Stimulated activated CD8-positive, alpha-beta memory T cell treated with anti-CD3 and anti-CD28 coated beads, Interleukin-12 subunit alpha, Interleukin-12 subunit beta, amount 100 ng/mL, for 4 hours (primary cell): Measurements from ENCODE around the gene CHCHD10.
"Not testable (repeated sequence)": the region's sequence is repeated elsewhere in the genome, so short reads cannot be mapped to it uniquely, and the experiment has no call there.

Source experiments
- DNase-seq: peaks from one replicate; pipeline ENCODE4 v3.0.0-alpha.2; 2020; ENCODE audit warnings: low read depth

The CHCHD10 gene

DNA sequence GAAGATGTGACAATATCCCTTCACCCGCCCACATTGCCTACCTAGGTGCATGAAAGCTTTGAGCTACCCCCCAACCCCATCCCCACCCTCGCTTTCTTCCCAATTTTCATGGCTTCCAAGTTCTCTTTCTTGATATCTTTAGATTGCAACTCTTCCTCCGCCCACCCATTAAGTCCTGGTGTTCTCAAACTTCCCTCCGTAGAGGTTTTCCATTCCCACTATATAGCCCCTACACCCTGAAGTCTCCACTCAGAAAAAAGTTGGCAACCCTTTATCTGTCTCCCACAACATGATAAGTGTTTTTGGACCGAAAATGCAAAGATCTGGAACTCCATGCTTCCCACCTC, 17.4 kb downstream of the CHCHD10 start:
- no peak for DNase-seq

DNA sequence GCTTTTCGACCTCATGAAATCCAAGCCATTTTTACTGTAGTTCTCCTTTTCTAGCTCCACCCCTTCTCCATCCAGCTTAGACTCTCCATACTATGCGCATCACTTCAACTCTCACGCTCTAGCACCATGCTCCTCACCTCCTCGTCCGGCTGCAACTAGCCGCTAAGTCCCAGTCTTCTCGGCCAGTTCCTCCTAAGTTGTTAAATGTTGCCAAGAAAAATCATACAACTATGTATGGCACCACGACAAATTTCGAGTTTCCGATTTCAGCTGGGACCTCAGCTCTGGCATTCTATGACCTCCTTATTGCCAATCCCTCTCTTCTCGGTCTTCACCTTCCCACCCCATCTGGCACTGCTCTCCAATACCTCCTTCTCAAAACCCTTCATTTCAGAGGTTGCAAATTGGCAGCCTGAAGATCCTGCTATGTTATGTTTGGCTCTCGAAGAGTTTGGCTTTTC, 17.9 kb downstream of the CHCHD10 start:
- no peak for DNase-seq

DNA sequence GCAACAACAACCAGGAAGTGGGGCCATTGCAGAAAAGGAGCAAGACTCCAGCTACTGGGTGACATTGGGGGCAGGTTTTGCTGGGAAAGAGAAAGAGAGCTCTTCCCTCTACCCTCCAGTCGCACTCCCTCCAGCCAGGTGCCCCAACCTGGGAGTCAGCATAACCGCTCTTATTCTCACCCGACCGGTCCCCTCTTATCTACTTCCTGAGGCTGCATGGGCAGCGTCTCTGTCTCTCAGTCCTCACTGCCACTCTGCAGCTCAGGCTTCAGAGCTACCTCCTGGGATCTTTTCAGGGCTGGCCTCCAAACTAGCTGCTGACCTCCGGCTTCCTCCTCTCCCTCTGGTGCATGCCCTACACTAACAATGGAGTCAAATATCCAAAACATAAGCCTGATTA, 22.0 kb downstream of the CHCHD10 start:
- no peak for DNase-seq

DNA sequence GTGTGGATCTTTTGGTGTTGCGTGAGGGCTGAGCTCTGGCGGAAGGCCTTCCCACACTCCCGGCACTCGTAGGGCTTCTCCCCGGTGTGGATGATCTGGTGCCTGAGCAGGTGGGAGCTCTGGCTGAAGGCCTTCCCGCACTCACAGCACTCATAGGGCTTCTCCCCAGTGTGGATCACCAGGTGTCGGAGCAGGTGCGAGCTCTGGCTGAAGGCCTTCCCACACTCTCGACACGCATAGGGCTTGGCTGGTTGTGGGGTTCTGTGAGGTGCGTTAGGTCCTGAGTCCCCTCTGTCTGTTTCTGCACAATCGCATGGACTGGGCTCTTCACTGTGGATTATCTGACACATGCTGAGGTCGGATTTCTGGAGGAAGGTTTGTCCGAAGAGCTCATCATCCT, 23.3 kb downstream of the CHCHD10 start:
- no peak for DNase-seq

DNA sequence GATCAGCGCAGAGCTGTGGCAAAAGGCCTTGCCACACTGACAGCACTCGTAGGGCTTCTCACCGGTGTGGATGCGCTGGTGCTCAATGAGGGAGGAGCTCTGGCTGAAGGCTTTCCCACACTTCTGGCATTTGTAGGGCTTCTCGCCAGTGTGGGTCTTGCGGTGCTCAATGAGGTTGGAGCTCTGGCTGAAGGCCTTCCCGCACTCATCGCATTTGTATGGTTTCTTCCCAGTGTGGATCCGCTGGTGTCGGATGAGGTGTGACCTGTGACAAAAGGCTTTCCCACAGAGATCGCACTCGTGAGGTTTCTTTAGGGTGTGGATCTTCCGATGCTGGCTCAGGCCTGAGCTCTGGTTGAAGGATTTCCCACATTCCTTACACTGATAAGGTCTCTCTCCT, 23.8 kb downstream of the CHCHD10 start:
- DNase-seq: no peak

DNA sequence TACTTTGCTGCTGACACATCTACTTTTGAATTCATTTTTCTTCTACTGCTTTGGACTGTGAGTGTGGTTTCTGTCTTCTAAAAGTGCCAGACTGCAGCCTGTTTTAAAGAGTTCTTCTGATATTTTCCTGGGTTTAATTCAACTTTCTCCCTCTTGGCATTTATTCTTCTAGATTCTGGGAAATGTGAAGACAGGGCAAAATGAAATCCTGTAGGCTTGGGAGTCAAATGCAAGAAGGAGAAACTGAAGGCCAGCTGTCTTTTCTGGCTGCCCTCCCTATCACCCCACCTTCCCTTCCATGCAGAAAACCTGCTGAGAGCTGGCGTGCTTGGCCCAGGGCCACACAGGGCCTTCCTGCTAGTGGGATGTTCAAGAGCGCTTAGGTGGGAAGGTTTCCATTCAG, 24.5 kb downstream of the CHCHD10 start:
- DNase-seq: no peak

DNA sequence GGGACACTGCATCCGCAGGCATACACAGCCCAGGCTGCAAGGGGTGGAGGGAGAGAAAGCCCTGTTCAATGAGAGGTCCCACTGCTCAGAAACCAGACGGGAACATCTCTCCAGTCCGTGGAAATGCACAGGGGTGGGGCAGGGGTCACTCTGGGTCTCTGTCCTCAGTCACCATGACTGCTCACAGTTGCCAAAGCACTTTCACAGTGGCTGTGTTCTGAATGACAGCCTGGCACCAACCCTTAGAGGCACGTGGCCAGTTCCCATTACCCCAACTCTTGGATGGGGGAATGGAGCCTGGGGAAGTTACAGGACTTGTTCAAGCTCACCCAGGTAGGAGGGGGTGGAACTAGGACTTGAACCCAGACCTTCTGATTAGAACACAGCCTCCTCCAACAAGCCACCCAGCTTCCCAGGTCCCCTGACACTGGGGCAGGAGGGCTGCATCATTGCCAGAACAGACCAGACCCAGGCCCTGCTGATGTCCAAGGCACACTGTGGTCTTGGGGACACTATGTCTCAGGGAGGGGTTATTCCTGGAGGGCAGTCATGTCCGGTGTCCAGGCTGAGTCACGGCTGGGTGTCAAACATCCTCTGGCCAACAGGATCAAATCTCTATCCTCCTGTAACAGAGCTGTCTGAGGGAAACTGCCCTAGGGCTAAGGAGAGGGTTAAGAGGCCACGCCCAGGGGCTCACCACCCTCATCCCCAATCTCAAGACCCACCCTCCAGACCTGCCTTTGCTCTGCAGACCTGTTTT, 25.1 kb downstream of the CHCHD10 start:
- no peak for DNase-seq

DNA sequence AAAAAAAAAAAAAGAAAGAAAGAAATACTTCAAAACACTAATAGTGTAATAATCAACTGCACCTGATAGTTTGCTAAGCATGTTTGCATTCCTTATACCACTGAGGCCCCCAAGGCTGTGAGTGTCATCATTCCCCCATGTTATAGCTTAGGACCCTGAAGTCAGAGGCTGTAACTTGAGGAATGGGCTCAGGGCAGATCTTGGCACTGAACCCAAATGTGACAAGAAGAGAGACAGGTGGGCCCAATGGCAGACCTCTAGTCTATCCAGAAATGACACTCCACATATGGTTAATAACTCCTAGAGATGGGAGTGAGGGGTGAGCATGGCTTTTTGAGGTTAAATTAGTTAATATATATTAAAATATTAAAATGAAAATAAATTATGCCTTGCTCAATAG, 30.1 kb downstream of the CHCHD10 start:
- no peak for DNase-seq

DNA sequence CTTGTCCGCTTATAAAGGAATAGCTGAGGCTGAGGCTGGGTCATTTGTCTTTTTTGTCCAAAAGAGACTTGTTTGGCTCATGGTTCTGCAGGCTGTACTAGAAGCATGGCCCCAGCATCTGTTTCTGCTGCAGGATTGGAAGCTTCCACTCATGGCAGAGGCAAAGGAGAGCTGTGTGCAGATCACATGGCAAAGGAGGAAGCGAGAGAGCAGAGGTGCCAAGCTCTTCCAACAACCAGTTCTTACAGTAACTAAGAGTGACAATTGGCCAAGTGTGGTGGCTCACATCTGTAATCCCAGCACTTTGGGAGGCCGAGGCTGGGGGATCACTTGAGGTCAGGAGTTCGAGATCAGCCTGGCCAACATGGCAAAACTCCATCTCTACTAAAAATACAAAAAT, 39.7 kb downstream of the CHCHD10 start:
- DNase-seq: not testable (repeated sequence)

DNA sequence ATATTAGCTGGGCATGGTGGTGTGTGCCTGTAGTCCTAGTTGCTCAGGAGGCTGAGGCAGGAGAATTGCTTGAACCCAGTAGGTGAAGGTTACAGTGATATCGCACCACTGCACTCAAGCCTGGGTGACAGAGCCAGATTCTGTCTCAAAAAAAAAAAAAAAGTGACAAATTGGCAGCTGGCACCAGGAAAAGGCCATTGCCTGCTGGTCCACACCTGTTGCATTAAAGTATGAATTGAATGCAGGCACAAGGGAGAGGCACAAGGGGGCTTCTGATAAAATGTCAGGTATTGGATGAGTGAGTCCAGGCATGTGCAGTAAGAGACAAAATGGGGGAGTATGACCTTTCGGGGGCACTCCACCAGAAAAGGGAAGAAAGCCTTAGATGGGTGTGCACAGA, 45.0 kb downstream of the CHCHD10 start:
- DNase-seq: no peak

DNA sequence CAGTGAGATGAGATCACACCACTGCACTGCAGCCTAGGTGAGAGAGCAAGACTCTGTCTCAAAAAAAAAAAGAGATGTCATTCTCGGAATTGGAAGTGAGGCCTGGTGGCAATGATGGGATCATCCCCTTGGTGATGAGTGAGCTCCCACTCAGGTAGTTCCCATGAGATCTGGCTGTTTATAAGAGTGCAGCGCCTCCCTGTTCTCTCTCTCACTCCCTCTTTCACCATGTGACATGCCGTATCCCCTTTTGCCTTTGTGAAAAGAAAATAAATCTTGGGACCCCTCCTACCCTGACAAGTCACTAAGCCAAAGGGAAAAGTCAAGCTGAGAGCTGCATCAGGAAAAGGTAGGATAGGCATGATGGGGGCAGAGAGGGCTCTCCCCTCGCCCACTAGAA, 45.6 kb downstream of the CHCHD10 start:
- DNase-seq: no peak

DNA sequence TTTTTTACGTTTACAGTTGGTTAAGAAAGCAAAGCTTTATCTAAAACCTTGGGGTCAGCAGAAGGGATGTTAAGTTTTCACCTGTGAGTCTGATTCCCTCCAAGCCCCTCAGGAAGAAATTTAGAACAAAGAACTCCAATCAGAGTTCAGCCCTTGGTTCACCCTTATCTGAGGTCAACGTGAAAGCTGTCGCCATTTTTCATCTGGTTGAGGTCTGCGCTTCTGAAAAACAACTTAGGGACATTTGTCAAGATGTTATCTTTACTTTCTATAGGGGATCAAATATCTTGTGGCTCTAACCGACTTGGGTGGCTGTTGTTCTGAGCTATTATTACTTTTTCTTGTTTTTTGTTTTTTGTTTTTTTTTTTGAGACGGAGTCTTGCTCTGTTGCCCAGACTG, 46.9 kb downstream of the CHCHD10 start:
- DNase-seq: no peak

DNA sequence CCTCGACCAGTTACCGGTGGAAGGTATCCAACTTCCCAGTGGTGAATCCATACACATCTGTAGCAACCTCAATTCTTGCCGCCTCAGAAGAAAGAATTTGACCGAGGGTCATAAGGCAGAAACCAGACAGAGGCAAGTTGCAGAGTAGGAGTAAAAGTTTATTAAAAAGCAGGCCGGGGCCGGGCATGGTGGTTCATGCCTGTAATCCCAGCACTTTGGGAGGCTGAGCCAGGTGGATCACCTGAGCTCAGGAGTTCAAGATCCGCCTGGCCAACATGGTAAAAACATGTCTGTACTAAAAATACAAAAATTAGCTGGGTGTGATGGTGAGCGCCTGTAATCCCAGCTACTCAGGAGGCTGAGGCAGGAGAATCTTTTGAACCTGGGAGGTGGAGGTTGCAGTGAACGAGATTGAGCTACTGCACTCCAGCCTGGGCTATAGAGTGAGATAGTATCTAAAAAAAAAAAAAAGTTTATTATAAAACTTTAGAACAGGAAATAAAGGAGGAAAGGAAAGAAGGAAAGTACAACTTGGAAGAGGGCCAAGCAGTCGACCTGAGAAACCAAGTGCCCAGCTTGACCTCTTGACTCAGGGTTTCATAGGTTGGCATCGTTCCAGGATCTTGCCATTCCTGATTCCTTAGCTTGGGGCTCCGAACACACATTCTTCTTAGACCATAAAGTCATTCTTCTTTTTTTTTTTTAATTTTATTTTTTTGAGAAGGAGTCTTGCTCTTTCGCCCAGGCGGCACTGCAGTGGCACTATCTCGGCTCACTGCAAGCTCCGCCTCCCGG, 49.2 kb downstream of the CHCHD10 start:
- DNase-seq: no peak

DNA sequence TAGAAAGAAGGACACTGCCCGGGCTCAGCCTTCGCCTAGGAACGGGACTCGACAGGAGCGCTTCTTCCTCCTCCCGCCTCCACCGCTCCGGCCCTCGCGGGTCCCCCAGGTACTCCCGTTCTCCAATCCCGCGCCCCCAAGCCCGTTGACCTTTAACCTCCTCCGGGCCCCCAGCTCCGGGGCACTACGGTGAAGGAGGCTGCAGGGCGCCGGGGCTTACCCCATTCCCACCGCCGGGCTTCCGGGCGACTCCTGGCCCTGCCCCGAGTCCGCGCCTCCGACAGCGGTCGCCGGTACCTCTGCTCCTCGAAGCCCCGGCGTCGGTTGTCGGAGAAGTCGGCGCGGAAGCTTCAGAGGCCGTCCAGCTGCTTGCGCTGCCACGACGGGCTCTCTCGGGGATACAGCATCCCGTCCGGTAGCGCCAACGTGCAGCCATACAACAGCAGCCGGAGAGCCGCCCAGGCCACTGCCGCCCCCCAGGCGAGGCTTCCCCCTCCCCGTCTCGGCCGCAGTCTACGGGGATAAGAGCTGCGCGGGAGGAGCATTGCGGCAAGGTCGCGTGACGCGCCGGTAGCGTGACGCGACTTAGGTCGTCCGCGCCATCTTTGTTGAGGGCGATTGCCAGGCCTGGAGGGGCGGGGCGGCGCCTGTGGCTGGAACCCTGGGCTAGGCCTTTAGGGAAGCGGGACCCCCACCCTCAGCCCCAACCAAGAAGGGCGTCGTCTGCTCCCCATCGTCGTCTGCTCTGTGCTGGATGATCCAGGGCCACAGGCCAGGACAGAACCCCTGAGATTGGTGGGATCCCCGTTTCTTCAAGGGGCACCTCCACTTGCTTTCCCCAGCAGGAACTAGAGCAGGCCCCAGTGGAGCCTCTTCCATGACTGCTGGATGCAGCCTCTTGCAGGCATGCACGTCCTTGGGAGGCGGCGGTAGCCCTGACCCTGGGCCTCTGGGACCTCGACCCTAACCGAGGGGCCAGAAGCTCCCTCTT, 50.7 kb downstream of the CHCHD10 start:
- peak; percentile 68 for DNase-seq
